ENCODE data around the gene SHC2.

DNA sequence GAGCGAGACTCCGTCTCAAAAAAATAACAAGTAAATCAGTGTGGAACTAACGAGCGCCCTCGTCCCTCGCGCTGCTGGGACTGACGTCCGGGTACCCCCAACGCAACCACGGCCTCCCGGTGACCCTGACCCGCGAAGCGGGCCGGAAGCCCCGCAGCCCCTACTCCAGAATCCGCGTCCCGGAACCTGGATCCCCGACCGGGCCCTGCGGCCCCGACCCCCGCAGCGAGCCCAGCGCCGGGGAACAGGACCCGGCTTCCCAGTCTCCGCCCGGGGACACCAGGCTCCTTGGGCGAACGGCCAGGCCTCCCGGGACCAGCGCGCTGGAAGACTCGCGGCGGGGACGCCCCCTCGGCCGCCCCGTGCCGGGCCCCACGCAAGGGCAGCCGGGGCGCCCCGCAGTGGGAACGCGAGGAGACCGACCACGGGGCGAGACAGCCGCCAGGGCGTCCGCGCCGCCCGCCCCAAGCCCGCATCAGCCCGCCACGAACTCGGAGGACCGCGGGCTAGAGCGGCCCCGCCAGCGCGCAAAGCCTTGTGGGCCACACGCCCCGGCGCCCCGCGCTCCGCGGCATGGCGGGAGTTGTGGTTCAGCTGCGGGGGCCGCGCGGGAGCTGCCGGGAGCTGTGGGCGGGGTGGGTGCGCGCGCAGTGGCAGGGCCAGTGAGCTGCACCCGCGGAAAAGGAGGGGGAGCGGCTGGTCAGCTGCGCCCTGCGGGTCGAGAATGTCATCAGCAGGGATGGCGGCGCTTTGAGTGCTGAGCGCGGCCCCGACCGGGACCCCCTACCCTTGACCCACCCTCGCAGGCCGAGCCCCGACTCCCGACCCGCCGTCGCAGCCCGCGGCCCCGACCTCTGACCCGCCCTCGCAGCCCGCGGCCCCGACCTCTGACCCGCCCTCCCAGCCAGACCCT, 27.9 kb upstream of the SHC2 start:
- TF ChIP-seq, protein P1, sequence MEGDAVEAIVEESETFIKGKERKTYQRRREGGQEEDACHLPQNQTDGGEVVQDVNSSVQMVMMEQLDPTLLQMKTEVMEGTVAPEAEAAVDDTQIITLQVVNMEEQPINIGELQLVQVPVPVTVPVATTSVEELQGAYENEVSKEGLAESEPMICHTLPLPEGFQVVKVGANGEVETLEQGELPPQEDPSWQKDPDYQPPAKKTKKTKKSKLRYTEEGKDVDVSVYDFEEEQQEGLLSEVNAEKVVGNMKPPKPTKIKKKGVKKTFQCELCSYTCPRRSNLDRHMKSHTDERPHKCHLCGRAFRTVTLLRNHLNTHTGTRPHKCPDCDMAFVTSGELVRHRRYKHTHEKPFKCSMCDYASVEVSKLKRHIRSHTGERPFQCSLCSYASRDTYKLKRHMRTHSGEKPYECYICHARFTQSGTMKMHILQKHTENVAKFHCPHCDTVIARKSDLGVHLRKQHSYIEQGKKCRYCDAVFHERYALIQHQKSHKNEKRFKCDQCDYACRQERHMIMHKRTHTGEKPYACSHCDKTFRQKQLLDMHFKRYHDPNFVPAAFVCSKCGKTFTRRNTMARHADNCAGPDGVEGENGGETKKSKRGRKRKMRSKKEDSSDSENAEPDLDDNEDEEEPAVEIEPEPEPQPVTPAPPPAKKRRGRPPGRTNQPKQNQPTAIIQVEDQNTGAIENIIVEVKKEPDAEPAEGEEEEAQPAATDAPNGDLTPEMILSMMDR (conservative IDR thresholded peaks at IDR 0.05; ENCODE audit: low read length) = no peak
- no peak for TF ChIP-seq EZH2phosphoT487 (IDR thresholded peaks at IDR 0.05; ENCODE audit: borderline replicate concordance)

Data from Loucy (cell line).